Stomach (tissue), 9 donors: ENCODE results near the gene EPB41L4B. TPM values are rescaled to one million over a fixed set of nuclear protein-coding genes. Genes with fewer than 3 reads are reported as not detected.

Experiments
- DNase-seq, 2 donors: peaks; one replicate each; pipeline versions ENCODE4 v3.0.0 to v3.0.0-alpha.2; 2013 to 2019
- H3K27ac ChIP-seq, 5 donors: fragments of 200-600 bp in 4 of 5; sonication (generic) in 4 of 5; one replicate each; pipeline ENCODE4 v1.5.1; 2013 to 2019; ENCODE audit warnings: mild to moderate bottlenecking in 1 of 5, moderate library complexity in 1 of 5
- H3K27me3 ChIP-seq, 3 donors: fragments of 200-600 bp; sonication (generic); one replicate each; pipeline ENCODE4 v1.5.1; 2017 to 2019; ENCODE audit warnings: mixed run types in 1 of 3
- H3K36me3 ChIP-seq, 4 donors: fragments of 200-600 bp; sonication (generic); 1 replicate in 3 of 4; 2 replicates in 1 of 4; pipeline ENCODE4 v1.5.1; 2016 to 2019
- H3K4me1 ChIP-seq, 4 donors: fragments of 200-600 bp; sonication (generic); one replicate each; pipeline ENCODE4 v1.5.1; 2016 to 2019
- H3K4me3 ChIP-seq, 4 donors: fragments of 200-600 bp; sonication (generic) in 3 of 4; one replicate each; pipeline ENCODE4 v1.5.1; 2016 to 2019; ENCODE audit warnings: mild to moderate bottlenecking in 1 of 4
- H3K9me3 ChIP-seq, 4 donors: fragments of 200-600 bp; sonication (generic); one replicate each; pipeline ENCODE4 v1.5.1; 2016 to 2019
- EP300 ChIP-seq: sonication (generic); formaldehyde crosslinking; IDR thresholded peaks from one replicate; pipeline ENCODE4 v1.6.1; 2017; ENCODE audit warnings: antibody characterized with exemption
- POLR2A ChIP-seq, 4 donors: fragments of 450-650 bp; IDR thresholded peaks; one replicate each; pipeline ENCODE4 v1.6.1; 2016; ENCODE audit warnings: antibody characterized with exemption in 4 of 4, control low read depth in 2 of 4, mild to moderate bottlenecking in 1 of 4, moderate library complexity in 1 of 4
- POLR2AphosphoS5 ChIP-seq, 3 donors: sonication (generic); formaldehyde crosslinking; IDR thresholded peaks; one replicate each; pipeline ENCODE4 v1.6.1; 2016; ENCODE audit warnings: antibody characterized with exemption in 3 of 3
- WGBS, 5 donors: extraction: QIAGEN DNeasy Blood & Tissue Kit in 3 of 5; methylation state at CpG; one replicate each; pipeline versions ENCODE4 v1.1.5 to v1.1.7; 2013 to 2018; 5-methylcytosine and 5-hydroxymethylcytosine counted together
- intact Hi-C: fragments of 100-400 bp; cut with DNase I; formaldehyde crosslinking; loops from one replicate; pipeline ENCODE4 v1.15.1; 2023; ENCODE audit warnings: low total_unique reads
- polyA plus RNA-seq, 3 donors: library from polyadenylated mRNA; stranded (reverse); fragments of 200-250 nt; gene quantifications; one replicate each; pipeline ENCODE4 v1.2.3, GENCODE V29; 2013
- total RNA-seq, 5 donors: library from RNA; depleted of rRNA; stranded (reverse); fragments of >200 nt; gene quantifications; one replicate each; pipeline versions ENCODE4 v1.1.0 to v1.2.3, GENCODE V29; 2014 to 2016
- TF ChIP-seq, protein P1 (sequence below), 7 experiments: fragments of 450-650 bp in 4 of 7; fragments of 200-600 bp in 3 of 7; sonication (generic) in 3 of 7; IDR thresholded peaks; one replicate each; pipeline ENCODE4 v1.5.1; 2016 to 2019; ENCODE audit warnings: antibody characterized with exemption in 7 of 7, control low read depth in 2 of 7, mild to moderate bottlenecking in 1 of 7
- donor health status: healthy with polysubstance abuse.
- donor health status: Bipolar disorder and iron deficiency.
- donor health status: healthy.

The EPB41L4B gene
- total and polyA plus RNA-seq, 8 donors, result 9.2 to 52.4 (median 24.4) TPM

DNA sequence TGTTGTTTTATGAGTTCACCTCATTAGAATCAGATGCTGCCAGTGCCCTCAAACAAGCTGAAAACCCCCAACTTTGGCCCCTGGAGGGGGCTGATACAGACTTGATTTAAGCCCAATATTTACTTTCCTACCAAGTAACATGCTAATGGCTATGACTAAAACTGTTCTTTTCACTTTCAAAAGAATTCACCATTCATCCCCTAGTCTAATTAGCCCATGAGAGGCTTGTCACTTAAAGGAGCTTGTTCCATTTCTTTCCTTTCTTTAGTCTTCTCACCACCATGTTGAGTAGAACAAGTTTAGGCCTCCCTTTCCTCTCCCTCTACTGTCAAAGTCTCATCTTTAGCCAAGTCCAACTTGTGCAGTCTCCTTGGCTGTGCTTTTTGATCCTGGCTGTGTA lies 50.4 kb downstream of the EPB41L4B start:
- H3K4me1 ChIP-seq, result peaks cover 13 to 21% (median 17%) of the 10 kb centered on the region in 4 donors
- H3K36me3 ChIP-seq, result peaks cover 0 to 5% (median 0%) of the 10 kb centered on the region in 4 donors
- H3K27ac ChIP-seq, result no peak overlapping the region
- DNase-seq, result no peak
- H3K9me3 ChIP-seq, result no peaks in the 10 kb centered on the region
- H3K27me3 ChIP-seq, result no peaks in the 10 kb centered on the region
- no peak overlapping the region for H3K4me3 ChIP-seq
- intact Hi-C loops, result no loop called here
- TF ChIP-seq, protein P1, sequence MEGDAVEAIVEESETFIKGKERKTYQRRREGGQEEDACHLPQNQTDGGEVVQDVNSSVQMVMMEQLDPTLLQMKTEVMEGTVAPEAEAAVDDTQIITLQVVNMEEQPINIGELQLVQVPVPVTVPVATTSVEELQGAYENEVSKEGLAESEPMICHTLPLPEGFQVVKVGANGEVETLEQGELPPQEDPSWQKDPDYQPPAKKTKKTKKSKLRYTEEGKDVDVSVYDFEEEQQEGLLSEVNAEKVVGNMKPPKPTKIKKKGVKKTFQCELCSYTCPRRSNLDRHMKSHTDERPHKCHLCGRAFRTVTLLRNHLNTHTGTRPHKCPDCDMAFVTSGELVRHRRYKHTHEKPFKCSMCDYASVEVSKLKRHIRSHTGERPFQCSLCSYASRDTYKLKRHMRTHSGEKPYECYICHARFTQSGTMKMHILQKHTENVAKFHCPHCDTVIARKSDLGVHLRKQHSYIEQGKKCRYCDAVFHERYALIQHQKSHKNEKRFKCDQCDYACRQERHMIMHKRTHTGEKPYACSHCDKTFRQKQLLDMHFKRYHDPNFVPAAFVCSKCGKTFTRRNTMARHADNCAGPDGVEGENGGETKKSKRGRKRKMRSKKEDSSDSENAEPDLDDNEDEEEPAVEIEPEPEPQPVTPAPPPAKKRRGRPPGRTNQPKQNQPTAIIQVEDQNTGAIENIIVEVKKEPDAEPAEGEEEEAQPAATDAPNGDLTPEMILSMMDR (IDR thresholded peaks at IDR 0.05), result no peak
- TF ChIP-seq POLR2AphosphoS5 (IDR thresholded peaks at IDR 0.05) (no peak), EP300 (no peak), POLR2A (IDR thresholded peaks at IDR 0.05) (no peak)

DNA sequence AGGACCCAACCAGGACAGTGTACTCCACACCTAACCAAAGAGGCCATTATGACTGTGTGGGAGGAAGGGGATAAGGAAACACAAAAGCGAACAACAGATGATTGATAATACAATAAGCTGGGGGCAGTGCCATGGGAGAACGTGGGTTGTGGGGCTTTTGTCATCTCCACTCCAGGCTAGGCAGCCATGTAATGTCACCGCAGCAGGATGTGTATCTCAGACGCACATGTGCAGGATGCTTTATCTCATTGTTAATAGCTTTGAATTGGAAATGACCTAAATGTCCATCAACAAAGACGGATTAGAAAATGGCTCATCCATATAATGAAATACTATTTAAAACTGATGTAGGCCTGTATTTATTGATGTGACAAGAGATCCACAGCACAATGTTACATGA lies 51.0 kb downstream of the EPB41L4B start:
- 73 to 91% (median 83%) methylated on average over 5 of the region's 5 CpGs for WGBS, 5 donors

DNA sequence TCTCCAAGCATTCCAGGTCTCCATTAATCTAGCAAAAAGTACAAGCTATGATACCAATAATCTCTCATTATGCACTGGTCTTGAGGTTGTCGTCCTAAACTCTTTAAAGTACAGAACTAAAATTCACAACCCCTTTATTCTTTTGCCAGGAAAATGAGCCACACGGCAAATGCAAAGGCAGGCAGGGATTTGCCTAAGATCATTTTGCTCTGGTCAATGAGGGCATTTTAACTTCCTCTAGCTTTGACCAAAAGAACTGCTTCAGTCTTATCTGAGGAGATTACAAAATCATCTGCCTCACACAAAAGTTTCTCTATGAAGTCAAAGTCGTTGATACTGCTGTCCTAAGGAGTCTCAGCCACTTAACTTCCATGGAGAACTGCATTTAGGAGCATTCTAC lies 51.8 kb downstream of the EPB41L4B start:
- TF ChIP-seq EP300 (no peak), POLR2A (IDR thresholded peaks at IDR 0.05) (no peak), POLR2AphosphoS5 (IDR thresholded peaks at IDR 0.05) (no peak)
- TF ChIP-seq, protein P1 (IDR thresholded peaks at IDR 0.05), result no peak
- no peaks in the 10 kb centered on the region for H3K27me3 ChIP-seq
- intact Hi-C loops, result no loop called here
- H3K4me1 ChIP-seq, result peaks cover under 1 to 17% (median 7%) of the 10 kb centered on the region in 4 donors
- H3K27ac ChIP-seq, result no peak overlapping the region
- WGBS, 5 donors, result 50 to 62% (median 53%) methylated on average over 3 of the region's 3 CpGs
- no peak overlapping the region for H3K4me3 ChIP-seq
- peaks cover 0 to 5% (median 0%) of the 10 kb centered on the region in 4 donors for H3K36me3 ChIP-seq
- no peak for DNase-seq
- no peaks in the 10 kb centered on the region for H3K9me3 ChIP-seq

More for the DNA sequence above, 51.0 kb downstream of the EPB41L4B start:
- TF ChIP-seq POLR2AphosphoS5 (IDR thresholded peaks at IDR 0.05) (no peak), POLR2A (IDR thresholded peaks at IDR 0.05) (no peak), EP300 (no peak)
- TF ChIP-seq, protein P1 (IDR thresholded peaks at IDR 0.05), result no peak
- H3K36me3 ChIP-seq, result peaks cover 0 to 5% (median 0%) of the 10 kb centered on the region in 4 donors
- H3K4me1 ChIP-seq, result peaks cover 8 to 21% (median 15%) of the 10 kb centered on the region in 4 donors
- no peak for DNase-seq
- intact Hi-C loops, result no loop called here
- no peak overlapping the region for H3K4me3 ChIP-seq
- H3K27ac ChIP-seq, result no peak overlapping the region
- no peaks in the 10 kb centered on the region for H3K9me3 ChIP-seq
- H3K27me3 ChIP-seq, result no peaks in the 10 kb centered on the region

DNA sequence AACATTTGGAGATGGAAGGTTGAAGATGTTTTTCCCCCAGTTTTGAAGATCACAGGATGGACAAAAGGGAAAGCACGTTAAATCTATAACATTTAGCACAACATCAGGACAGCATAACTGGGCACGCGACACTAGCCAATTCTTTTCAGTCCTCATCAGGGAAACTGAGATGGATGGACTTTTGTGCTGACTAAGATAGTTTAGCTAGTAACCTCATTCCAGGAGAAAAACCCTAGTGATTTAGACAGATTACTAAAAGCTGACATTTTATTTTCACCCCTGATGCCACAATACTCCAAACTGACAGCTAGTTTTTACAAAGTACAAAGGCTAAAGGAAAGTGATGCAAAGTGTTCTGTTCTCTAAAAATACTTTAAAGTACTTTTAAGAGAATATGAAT lies 53.3 kb downstream of the EPB41L4B start:
- H3K9me3 ChIP-seq, result no peaks in the 10 kb centered on the region
- 94 to 98% (median 95%) methylated on average over 3 of the region's 3 CpGs for WGBS, 5 donors
- intact Hi-C loops, result no loop called here
- DNase-seq, result no peak
- peaks cover 0 to 12% (median 6%) of the 10 kb centered on the region in 4 donors for H3K4me1 ChIP-seq
- peaks cover 0 to 5% (median 0%) of the 10 kb centered on the region in 4 donors for H3K36me3 ChIP-seq
- H3K27me3 ChIP-seq, result no peaks in the 10 kb centered on the region
- H3K4me3 ChIP-seq, result no peak overlapping the region
- no peak overlapping the region for H3K27ac ChIP-seq
- TF ChIP-seq POLR2AphosphoS5 (IDR thresholded peaks at IDR 0.05) (no peak), POLR2A (IDR thresholded peaks at IDR 0.05) (no peak), EP300 (no peak)
- TF ChIP-seq, protein P1 (IDR thresholded peaks at IDR 0.05), result no peak
